GM18508 (cell line): ENCODE data around the gene ADD2.
"Not testable (repeated sequence)": the region's sequence is repeated elsewhere in the genome, so short reads cannot be mapped to it uniquely, and the experiment has no call there.

Experiments used
- ATAC-seq: cut with Tn5 transposase; IDR thresholded peaks from one replicate; pipeline ENCODE4 v1.9.1; 2021; ENCODE audit warnings: moderate number of reproducible peaks; ENCODE audit not compliant: insufficient read depth, unreplicated experiment

ADD2 gene, protein sequence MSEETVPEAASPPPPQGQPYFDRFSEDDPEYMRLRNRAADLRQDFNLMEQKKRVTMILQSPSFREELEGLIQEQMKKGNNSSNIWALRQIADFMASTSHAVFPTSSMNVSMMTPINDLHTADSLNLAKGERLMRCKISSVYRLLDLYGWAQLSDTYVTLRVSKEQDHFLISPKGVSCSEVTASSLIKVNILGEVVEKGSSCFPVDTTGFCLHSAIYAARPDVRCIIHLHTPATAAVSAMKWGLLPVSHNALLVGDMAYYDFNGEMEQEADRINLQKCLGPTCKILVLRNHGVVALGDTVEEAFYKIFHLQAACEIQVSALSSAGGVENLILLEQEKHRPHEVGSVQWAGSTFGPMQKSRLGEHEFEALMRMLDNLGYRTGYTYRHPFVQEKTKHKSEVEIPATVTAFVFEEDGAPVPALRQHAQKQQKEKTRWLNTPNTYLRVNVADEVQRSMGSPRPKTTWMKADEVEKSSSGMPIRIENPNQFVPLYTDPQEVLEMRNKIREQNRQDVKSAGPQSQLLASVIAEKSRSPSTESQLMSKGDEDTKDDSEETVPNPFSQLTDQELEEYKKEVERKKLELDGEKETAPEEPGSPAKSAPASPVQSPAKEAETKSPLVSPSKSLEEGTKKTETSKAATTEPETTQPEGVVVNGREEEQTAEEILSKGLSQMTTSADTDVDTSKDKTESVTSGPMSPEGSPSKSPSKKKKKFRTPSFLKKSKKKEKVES

GRCh38 chr2:70767699-70768589 lies at the start of gene ADD2:
ADD2 (minus strand) TSS chr2:70768200; CDS start chr2:70706408, 61,792 bp downstream.
- ATAC-seq: no peak

DNA sequence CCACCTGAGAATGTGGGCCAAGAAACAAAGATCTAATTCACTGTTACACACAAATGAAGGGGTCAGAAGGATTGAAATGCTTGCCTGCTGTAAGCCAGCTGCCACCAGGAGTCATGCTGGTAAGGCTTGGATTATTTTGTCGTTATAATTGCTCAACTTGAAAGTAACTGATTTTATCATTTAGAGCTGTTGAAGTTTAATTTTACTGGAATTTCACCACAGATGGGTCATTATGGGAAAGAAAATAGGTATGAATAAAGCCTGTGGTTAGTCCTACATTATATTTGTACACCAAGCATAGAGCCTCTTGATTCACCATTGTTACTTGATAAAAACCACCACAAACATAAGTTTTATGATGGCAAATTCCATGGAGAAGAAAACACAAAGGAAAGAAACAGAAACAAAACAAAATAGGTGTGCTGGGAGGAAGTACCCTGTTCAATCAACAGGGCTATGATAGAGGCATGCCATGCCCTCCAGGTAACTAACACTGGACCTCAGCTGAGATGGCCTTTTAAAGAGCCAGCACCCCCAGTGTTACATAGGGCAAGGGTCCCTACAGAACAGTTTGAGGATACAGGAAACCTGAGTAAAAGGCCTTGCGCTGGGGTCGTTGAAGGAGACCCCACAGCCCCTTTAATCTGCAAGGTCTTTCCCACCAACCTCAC lies 49.4 kb upstream of the ADD2 start:
- no peak for ATAC-seq

- no peak for ATAC-seq
Measured at GRCh38 chr2:70816726-70817125, 48.7 kb upstream of the ADD2 start.

DNA sequence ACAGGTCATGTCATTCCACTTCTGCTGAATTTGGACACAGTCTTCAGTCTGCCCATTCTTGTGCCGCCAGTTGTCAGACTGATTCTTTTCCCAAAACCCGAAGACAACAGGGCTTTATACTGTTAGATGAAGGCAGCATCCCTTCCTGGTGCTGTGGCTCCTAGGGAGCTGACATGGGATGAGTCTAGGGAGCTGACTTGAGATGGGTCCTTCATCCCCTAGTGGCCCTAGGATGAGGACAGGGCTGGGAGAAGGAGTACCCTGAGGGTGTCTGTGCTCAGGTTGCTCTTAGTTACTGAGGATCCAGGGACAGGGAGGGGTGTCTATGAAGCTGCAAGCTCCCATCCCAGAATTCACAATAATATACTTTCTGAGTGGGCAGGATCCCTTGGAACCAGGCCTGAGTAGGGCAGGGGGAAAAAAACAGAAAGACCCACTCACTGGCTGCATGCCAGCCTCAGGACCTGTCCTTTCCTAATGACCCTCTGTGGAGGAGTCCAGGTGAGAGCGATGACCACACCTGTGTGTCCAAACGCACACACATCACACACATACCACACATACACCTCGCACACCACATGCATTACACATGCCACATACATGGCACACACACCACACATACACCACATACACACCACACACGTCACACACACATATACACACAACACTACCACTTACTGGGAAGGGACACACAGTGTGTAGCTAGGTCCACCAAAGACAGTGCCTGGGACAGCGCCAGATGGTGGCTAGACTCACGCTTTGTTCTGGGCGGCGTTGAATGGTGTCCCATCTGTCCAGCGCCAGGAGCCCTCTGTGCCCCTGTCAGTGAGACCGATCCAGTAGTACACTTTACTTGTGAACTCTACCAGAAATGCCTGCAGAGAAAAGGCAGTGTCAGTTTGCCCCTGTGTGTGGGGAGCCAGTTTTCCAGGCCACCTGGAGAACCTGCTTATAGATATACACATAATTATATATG lies 41.3 kb upstream of the ADD2 start:
- no peak for ATAC-seq

- ATAC-seq: no peak
Measured at GRCh38 chr2:70807828-70808118, 39.8 kb upstream of the ADD2 start.

- ATAC-seq: no peak
Measured at GRCh38 chr2:70807102-70807827, 39.3 kb upstream of the ADD2 start.

GRCh38 chr2:70806620-70807019 lies 38.6 kb upstream of the ADD2 start:
- no peak for ATAC-seq

DNA sequence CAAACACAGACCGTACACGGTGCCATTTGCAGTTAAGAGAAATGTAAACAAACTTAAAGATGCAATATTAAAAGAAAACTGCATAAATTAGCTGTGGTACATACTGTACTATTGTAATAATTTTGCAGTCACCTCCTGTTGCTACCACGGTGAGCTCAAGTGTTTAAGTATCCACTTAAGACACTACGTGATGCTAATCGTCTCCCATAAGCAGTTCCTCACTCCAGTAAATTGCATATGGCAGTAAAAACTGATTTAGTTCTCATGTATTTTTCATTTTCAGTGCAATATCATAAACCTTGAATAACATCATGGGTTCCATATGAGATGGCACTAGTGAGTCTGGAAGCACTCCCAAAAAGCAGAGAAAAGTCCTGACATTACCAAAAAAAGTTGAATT lies 38.0 kb upstream of the ADD2 start:
- ATAC-seq: no peak

DNA sequence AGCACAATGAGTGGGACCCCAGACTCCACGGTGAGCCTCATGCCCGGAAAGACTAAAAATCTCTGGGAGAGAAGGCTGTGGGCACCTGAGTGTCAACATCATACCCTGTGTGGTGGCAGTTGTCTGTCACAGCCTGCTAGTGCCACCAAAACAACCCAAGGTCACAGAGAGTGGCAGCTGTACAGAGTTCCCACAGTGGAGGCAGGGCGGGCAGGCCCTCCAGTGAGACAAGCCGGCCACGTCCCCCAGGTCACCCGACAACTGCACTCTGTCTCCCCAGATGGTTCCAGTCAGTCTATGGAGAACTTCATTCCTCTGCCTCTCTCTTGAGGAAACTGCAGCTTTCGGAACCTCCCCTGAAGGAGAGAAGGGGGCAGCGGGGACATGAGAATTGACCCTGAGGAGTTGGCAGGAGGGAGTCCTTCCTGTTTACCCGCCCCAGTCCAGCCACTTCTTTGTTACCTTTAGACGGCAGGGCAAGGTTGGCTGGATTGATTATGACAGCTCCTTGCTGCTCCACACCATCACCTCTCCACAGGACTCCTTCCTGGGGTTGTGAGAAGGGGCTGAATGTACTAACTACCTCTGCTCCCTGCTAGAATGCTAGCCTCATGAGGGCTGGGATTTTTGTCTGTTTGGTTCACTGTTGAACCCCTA lies 33.7 kb upstream of the ADD2 start:
- no peak for ATAC-seq

- ATAC-seq: no peak
Measured at GRCh38 chr2:70799706-70800105, 31.7 kb upstream of the ADD2 start.

GRCh38 chr2:70797996-70798395 lies 30.0 kb upstream of the ADD2 start:
- ATAC-seq: not testable (repeated sequence)

DNA sequence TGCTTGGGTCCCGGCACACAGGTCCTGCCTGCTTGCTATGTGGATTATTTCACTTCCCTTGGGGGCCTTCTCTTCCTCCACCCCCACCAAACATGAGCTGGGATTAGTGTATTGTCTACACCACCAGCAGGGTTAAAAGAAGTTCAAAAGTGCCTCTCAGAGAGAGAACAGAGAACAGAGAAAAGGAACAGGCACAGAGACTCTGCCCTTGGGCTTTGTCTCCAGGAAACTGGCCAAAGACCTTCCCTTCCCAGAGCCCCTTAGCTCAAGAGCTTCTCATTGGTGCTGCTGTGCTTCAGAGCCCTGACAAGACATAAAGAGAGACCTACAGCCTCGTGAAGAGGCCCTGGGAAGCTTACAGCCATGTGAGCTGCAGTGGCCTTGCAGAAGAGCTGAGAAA lies 29.5 kb upstream of the ADD2 start:
- ATAC-seq: no peak

DNA sequence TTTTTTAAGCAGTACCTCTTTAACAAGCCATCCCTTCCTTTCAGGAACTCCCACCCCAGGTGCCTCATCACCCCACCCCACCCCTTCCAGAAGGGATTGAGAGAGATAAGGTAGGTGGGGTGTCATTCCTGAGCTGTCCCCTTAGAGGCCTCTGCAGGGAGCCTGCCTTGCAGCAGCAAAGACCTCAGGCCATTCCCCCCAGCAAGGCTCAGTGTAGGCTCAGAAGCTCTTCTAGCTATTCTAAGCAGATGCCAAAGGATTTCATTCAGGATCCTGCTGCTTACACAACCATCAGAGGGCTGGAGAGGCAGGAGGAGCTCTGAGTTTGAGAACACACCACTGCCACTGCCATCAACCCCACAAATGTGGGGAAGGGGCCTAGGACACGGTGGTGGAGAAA lies 28.3 kb upstream of the ADD2 start:
- no peak for ATAC-seq

GRCh38 chr2:70795164-70795995 lies 27.4 kb upstream of the ADD2 start:
- no peak for ATAC-seq

GRCh38 chr2:70793450-70793849 lies 25.4 kb upstream of the ADD2 start:
- ATAC-seq: no peak

DNA sequence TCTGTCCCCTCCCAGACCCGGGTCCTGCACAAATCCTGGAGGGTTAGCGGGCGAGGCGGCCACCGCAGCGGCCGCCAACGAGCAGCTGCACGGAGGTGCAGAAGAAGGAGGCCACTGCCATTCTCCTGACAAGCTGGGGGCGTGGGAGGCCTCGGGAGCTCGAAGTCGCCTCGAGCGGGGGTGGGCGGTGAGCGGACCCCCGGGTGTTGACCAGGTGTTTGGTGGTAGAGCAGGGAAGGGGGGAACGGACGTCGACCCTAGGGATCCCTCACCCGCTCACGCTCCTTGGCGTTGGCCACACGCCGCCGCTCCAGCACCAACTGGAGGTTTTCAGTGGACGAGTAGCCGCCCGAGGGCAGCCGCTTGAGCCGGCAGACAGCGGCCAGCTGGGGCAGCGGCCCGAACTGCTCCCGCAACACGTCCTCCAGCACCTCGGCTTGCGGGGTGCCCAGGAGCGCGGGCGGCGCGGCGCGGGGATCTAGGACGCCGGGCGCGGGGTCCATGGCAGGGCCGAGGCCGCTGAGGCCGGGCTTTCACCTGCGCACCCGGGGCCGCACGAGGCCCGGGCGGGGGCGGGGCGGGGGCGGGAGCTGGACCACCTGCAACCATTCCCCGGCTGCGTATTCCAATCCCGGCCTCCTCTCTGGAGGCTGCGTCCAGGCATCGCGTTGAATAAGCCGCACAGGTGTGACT lies 22.3 kb upstream of the ADD2 start, which contains the start of gene FIGLA:
Gene FIGLA, minus strand, starts transcription at position 508 of the 693 bp plus-strand sequence. Its CDS starts 5 bp downstream, at position 503.
- ATAC-seq: no peak
